NOMO-1 treated with DMSO at 0.1 percent for 48 hours (cell line): ENCODE measurements around the gene ABCD3.
"Not testable (repeated sequence)": the region's sequence is repeated elsewhere in the genome, so short reads cannot be mapped to it uniquely, and the experiment has no call there.

Source experiments
- DNase-seq: peaks from one replicate; lab custom pipeline; 2025; ENCODE audit not compliant: unreplicated experiment; lab: John Stamatoyannopoulos, UW

ABCD3 gene

DNA sequence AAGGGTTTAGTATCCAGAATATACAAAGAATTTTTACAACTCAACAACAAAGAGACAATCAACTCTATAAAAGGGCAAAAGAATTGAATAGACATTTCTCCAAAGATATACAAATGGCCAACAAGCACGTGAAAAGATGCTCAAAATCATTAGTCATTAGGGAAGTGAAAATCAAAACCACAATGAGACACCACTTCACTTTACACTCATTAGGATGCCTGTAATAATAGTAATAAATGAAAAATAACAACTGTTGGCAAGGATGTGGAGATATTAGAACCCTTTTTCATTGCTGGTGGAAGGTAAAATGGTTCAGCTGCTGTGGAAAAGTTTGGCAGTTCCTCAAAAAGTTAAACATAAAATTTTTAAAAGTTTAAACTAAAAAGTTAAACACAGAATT lies 7.0 kb upstream of the ABCD3 start:
- peak; percentile 48 for DNase-seq

DNA sequence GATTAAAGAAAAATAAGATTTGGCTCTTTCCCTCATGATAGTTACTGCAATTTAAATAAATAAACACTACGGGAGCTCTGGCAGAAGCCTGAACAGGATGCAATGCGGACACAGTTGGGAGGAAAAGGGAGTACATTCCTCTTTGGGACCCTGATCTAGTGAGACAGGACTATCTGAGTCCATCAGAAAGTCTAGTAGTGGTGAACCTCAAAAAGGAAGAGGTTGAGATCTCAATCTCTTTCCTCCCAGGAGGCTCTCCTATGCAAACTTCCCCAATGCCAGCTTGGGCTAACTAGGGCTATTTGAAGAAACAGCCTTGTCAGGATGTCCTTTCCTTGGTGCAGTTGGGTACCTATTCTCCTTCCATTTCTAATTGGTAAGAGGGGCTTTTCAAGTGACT lies 4.9 kb upstream of the ABCD3 start:
- DNase-seq, result no peak

DNA sequence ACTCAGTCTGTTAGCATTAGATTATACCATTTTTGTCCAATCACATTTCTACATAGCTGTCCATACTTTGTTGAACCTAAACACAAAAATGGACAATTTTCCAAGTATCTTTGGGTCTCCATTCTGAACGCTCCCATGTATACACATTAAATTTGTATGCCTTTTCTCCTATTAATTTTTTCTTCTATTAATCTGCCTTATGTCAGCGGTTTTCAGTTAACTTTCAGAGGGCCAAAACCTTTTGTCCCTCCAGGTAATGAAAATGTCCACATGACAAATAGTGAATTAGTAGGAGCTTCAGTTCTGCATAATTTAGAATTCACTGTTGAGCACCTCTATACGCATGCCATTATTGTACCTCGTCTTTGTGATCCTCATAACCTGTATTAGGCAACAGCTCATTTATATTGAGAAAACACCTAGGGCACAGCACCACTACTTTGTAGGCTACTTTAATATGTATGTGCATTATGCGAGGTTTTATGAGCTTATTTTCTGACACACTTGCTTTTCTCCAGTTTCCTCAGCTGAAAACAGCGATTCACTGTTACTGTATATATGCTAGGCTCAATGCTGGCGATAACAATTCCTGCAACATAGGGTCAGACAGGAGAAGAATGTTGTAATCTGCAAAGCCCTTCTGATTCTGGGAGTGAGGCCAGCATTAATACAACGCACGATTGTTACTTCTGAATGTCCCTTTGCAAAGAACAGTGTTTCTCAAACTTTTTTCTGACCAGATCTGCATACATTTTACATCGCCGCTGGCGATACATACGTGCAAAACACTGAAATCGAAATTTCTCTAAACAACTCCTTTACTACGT lies 1.1 kb upstream of the ABCD3 start:
- DNase-seq, result no peak

DNA sequence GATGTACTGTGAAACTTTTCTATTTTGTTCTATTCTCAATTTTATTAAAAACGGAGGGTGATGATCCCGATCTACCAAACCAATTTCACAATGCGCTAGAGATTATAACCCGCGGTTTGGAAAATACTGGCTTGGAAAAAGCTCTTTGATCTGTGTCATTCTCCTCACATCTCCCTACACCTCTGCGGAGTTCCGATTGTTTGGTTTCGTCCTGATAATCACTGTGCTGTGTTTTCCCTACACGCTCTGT lies 536 bp upstream of the ABCD3 start:
- no peak for DNase-seq

DNA sequence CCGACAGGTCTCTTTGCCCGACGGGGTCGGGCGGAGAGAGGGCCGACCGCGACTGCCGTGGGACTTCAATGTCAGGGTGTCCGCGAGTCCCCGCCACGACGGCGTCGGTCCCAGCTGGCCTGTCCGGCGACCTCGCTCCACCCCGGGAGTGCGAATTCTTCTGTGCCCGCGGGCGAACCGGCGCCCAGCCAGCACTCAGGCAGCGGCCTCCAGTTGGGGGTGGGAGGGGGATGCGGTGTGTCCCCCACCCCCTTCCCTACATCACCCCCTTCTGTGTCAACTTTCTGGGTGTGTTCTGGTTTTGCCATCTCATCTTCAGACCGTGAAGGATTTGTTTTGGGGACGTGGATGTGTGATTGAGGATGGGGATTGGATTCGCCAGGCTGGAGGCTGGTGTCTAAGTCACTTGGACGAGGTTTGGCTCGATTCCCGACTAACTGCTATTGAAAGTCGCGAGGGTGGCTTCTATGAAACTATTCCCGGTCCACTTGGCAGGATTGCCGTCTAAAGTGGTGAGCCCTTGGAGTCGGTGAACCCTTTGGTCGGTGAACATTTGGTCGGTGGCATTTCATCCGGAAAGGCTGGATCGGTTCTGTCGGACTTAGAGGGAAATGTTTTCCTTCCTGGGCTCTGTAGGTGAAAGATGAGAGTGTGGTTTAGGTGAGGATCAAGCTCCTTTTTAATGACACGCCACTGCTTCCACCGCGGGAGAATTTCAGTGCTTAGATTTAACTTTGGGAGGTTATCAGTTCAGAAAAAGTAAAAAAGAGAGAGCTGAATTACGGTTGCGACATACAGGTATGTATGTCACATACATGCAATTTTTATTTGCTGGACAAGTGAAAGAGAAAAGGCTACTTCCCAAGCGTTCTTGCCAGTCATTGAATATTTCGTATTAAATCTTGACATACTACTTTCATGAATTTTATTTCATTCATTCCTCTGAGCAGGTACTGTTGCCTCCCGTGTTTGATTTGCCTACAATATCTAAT lies 771 bp downstream of the ABCD3 start:
- DNase-seq, result no peak

DNA sequence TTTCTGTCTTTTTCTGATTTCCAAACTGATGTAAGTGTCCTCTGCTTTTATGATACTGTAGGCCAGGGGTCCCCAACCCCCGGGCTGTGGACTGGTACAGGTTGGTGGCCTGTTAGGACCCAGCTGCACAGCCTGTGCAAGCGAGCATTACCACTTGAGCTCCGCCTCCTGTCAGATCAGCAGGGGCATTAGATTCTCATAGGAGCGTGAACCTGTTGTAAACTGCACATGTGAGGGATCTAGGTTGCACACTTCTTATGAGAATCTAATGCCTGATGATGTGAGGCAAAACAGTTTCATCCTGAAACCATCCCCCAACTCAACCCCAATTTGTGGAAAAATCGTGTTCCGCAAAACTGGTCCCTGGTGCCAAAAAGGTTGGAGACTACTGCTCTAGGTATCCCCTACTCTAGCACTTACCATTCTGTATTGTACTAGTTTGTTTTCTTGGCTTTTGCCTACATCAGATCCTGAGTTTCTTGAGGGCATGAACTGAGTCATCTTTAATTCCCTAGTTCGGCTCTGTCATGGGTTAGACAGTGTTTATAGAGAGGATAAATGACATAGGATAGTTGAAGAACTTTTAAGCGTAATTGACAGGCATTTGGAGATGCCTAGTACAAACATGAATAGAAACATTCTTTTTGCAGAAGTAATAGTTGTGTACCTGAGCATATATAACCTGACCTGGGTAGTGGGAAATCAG lies 4.1 kb downstream of the ABCD3 start:
- no peak for DNase-seq

DNA sequence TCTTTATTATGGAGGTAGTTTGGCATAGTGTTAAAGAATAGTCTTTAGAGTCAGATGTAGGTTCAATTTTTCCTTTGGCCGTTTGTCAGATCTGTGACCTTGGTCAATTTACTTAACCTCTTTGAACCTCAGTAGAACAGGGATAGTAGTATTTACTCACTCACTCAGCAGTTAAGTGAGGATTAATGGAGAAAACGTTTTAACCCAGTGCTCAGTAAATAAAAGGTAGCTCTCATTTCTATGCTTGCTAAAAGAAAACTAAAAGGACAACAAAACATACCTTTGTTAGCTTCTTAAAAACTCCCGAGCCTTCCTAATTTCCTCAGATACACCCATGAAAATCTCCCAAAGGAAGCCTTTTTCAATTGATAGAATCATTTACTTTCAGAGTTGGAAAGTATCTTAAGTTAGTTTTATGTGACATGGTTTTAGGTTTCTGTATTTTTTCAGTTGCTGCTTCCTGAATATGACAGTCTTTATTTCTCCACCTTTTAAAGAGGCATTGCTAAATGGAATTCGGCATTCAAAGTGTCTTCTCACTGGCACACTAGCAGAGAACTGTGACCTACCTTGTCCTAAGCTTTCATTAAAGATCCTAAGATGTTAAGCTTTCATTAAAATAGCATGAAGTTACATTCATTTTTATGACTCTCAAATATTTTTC lies 7.8 kb downstream of the ABCD3 start:
- DNase-seq, result peak; percentile 30

DNA sequence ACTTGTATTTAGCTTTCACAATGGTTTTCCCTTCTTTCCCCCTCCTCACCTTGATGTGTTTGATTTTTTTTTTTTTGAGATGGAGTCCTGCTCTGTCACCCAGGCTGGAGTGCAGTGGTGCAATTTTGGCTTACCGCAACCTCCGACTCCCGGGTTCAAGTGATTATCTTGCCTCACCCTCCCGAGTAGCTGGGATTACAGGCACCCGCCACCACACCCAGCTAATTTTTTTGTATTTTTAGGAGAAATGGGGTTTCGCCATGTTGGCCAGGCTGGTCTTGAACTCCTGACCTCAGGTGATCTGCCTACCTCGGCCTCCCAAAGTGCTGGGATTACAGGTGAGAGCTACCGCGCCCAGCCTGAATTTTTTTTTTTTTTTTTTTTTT lies 8.3 kb downstream of the ABCD3 start:
- DNase-seq, result not testable (repeated sequence)

DNA sequence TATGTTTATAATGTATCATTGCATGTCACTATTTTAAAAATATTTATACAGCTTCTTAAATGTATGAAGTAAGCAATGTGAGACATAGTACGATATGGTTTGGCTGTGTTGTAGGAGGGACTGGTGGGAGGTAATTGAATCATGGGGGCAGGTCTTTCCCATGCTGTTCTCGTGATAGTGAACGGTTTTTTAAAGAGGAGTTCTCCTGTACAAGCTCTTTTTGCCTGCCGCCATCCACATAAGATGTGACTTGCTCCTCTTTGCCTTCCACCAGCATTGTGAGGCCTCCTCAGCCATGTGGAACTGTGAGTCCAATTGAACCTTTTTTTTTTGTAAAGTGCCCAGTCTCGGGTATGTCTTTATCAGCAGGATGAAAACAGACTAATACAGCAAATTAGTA lies 10.3 kb downstream of the ABCD3 start:
- no peak for DNase-seq

DNA sequence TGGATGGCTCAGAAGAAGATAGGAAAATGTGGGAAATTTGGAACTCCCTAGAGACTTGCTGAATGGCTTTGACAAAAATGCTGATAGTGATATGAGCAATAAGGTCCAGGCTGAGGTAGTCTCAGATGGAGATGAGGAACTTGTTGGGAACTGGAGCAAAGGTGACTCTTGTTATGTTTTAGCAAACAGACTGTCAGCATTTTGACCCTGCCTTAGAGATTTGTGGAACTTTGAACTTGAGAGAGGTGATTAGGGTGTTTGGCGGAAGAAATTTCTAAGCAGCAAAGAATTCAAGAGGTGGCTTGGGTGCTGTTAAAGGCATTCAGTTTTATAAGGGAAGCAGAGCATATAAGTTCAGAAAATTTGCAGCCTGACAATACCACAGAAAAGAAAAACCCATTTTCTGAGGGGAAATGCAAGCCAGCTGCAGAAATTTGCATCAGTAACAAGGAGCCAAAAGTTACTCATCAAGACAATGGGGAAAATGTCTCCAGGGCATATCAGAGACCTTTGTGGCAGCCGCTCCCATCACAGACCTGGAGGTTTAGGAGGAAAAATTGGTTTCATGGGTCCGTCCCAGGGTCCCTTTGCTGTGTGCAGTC lies 10.8 kb downstream of the ABCD3 start:
- DNase-seq, result not testable (repeated sequence)

DNA sequence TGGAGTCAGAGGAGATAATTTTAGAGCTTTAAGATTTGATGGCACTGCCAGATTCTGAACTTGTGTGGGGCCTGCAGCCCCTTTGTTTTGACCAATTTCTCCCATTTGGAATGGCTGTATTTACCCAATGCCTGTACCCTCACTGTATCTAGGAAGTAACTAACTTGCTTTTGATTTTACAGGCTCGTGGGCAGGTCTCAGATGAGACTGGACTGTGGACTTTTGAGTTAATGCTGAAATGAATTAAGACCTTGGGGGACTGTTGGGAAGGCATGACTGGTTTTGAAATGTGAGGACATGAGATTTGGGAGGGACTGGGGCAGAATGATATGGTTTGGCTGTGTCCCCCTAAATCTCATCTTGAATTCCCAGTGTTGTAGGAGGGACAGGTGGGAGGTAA lies 11.9 kb downstream of the ABCD3 start:
- not testable (repeated sequence) for DNase-seq

DNA sequence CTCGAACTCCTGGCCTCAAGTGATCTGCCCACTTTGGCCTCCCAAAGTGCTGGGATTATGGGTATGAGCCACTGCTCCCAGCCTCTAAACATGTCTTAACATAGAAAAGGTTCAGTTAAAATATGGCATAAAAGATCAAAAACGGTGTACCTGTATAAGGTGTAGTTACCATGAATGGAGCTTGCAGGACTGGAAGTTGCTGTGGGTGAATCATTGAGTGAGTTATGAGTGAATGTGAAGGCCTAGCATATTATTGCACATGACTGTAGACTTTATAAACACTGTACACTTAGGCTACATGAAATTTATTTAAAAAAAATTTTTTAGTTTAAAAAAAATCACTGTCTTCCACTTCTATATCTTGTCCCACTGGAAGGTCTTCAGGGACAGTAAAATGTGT lies 15.7 kb downstream of the ABCD3 start:
- DNase-seq, result no peak

DNA sequence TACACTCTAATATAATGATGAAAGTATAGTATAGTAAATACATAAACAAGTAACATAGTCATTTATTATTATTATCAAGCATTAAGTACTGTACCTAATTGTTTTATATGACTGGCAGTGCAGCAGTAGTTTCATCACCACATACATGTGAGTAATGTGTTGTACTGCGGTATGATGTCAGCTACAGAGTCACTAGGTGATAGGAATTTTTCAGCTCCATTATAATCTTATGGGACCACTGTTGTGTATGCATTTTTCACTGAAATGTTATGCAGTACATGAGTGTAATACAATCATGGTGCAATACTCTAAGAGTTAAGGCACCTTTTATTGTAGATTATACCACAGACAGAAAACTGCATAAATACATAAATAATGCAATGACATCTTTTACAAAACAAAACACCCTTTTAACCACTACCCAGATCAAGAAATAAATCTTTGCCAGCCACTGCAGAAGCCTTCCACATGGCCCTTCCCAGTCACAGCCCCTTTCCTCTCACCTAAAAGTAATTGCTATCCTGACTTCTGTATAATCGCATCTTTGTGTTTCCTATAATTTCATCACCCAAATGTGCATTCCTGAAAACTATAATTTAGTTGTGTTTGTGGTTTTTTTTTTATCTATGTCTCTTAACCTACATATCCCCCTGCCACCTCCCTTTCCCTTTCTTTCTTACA lies 16.3 kb downstream of the ABCD3 start:
- DNase-seq, result no peak

DNA sequence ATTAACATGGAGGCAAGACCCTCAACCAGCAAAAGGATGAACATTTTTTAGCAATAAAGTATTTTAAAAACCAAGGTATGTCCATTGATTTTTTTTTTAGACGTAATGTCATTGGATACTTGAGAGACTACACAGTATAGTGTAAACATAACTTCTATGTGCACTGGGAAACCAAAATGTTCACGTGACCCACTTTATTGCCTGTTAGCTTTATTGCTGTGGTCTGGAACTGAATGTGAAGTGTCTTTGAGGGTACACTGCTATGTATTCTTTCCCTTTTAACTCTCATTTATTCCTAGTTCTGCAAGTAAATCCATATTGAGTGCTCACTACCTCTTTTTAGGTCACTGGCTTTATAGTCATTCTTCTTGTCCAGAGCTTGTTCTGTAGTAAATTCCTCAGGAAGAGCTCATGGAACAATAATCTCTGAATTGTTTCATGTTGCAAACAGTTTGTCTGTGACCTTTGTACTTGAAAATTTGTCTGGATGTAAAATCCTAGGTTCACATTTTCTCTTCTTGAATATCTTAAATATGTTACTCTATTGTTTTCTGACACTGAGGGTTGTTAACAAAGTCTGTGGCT lies 20.6 kb downstream of the ABCD3 start:
- no peak for DNase-seq

DNA sequence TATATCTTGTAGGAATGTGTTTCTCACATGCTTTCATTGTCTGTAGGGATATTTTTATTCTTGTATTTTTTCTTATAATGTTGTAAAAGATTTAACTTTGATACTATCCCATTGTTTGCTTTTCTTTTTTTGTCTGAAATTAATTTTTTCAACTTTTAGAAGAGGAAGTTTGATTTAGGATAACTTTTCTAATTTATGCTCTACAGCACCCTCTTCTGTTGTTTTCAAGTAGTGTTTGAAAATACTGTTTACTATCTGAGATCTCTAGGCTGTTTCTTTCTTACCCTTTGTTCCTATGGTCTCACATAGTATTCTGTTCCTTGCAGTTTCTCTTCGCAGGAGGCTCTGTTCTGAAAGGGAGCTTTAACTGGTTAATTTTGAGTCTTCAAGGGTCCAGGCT lies 21.9 kb downstream of the ABCD3 start:
- DNase-seq, result no peak

DNA sequence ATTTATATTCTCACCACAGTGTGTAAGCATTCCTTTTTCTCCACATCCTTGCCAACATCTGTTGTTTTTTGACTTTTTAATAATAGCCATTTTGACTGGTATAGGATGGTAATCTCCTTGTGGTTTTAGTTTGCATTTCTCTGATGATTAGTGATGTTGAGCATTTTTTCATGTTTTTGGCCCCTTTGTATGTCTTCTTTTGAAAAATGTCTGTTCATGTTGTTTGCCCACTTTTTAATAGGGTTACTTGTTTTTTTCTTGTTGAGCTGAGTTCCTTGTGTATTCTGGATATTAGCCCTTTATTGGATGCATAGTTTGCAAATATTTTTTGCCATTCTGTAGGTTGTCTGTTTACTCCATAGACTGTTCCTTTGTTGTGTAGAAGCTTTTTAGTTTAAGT lies 24.9 kb downstream of the ABCD3 start:
- DNase-seq, result not testable (repeated sequence)

DNA sequence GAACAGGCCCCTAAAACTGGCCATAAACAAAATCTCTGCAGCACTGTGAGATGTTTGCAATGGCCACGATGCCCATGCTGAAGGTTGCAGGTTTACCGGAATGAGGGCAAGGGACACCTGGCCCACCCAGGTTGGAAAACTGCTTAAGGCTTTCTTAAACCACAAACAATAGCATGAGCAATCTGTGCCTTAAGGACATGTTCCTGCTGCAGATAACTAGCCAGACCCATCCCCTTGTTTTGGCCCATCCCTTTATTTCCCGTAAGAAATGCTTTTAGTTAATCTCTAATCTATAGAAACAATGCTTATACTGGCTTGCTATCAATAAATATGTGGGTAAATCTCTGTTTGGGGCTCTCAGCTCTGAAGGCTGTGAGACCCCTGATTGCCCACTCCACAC lies 26.6 kb downstream of the ABCD3 start:
- DNase-seq, result not testable (repeated sequence)

DNA sequence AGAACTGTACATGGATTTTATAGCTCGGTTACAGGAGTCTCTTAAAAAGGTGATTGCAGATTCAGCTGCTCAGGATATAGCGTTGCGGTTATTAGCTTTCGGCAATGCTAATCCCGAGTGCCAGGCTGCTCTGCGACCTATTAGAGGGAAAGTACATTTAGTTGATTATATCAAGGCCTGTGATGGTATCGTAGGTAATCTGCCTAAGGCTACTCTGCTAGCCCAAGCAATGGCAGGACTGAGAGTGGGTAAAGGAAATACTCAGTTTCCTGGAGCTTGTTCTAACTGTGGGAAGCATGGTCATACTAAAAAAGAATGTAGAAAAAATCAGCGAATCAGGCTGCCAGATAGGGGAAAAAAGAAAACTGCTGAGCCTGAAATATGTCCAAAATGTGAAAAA lies 27.5 kb downstream of the ABCD3 start:
- not testable (repeated sequence) for DNase-seq

DNA sequence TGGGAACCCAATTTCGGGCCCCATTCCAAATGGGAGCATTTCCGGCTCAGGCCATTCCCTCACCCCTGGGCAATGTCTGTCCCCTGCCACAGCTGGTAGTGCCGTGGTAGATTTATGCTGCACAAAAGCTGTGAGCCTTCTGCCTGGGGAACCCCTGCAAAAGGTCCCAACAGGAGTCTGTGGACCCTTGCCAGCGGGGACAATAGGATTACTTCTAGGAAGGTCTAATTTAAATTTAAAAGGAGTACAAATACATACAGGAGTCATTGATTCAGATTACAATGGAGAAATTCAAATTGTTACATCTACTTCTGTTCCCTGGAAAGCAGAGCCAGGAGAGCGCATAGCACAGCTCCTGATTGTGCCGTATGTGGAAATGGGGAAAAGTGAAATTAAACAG lies 28.0 kb downstream of the ABCD3 start:
- DNase-seq, result not testable (repeated sequence)

DNA sequence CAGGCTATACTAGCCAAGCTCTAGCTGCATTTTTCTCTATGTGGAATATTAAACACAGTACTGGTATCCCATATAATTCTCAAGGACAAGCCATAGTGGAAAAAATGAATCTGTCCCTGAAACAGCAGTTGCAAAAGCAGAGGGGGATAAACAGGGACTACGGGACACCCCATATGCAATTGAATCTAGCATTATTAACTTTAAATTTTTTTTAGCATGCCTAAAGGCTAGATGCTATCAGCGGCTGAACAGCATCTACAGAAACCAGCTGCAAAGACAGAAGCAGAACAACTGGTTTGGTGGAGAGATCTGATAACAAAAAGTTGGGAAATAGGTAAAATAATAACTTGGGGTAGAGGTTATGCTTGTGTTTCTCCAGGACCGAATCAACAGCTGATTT lies 30.6 kb downstream of the ABCD3 start:
- DNase-seq, result not testable (repeated sequence)
